ENCODE measurements around the gene NXPH3. TPM values are rescaled to one million over a fixed set of nuclear protein-coding genes. Genes with fewer than 3 reads are reported as not detected.

The NXPH3 gene
- total RNA-seq, 2 donors from 2014 or later: 61.7 to 131 TPM

DNA sequence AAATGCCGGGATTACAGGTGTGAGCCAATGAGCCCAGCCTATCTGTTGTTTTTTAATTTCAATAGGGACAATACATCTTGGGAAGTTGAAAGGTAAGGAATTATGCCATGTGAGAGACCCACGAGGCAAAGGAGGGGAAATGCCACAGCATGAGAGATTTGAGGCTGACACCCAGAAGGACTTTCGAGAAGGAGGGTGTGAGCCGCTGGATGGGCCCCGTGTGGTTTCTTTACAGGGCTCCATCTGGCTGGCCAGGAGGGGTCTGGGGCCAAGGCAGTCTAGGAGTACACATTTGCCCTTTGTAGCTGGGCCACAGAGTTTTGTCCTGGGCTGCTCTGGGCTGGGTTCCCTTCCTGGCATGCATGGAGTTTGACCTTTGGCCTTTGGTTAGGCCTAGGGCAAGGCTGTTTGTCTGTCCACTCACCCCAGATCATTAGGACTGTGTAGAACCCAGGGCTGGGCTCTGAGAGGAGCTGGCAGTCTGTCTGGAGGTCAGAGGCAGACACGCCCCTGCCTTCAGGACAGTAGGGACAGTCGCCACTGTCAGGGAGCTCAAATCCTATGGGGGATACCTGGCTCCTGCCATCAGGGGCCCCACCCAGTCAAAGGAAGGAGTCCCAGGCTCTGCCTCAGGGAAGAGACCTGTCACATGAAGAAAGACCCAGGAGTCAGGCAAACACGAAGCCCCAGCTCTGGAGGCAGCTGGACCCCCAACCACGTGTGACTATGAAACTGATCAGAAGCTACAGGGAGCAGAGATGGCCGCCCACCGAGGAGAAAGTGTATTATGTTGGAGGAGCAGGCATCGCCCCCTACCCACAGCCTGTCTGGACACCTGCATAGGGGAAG lies 24.2 kb upstream of the NXPH3 start:
- no peak for ATAC-seq (ENCODE audit: insufficient number of reproducible peaks, low FRiP score, low read depth)
- peaks cover 0 to 18% of the 10 kb centered on the region in 2 donors for H3K4me1 ChIP-seq (ENCODE audit: control insufficient read depth in 1 of 2, low read depth in 2 of 2)
- H3K4me3 ChIP-seq: no peak overlapping the region
- H3K36me3 ChIP-seq: no peaks in the 10 kb centered on the region
- DNase-seq (ENCODE audit: low spot score): no peak
- no peak overlapping the region for H3K27ac ChIP-seq
- TF ChIP-seq, protein P1, sequence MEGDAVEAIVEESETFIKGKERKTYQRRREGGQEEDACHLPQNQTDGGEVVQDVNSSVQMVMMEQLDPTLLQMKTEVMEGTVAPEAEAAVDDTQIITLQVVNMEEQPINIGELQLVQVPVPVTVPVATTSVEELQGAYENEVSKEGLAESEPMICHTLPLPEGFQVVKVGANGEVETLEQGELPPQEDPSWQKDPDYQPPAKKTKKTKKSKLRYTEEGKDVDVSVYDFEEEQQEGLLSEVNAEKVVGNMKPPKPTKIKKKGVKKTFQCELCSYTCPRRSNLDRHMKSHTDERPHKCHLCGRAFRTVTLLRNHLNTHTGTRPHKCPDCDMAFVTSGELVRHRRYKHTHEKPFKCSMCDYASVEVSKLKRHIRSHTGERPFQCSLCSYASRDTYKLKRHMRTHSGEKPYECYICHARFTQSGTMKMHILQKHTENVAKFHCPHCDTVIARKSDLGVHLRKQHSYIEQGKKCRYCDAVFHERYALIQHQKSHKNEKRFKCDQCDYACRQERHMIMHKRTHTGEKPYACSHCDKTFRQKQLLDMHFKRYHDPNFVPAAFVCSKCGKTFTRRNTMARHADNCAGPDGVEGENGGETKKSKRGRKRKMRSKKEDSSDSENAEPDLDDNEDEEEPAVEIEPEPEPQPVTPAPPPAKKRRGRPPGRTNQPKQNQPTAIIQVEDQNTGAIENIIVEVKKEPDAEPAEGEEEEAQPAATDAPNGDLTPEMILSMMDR (IDR thresholded peaks at IDR 0.05): no peak
- no peaks in the 10 kb centered on the region for H3K27me3 ChIP-seq (replicated peaks; ENCODE audit: insufficient read depth)
- H3K9me3 ChIP-seq: no peaks in the 10 kb centered on the region

DNA sequence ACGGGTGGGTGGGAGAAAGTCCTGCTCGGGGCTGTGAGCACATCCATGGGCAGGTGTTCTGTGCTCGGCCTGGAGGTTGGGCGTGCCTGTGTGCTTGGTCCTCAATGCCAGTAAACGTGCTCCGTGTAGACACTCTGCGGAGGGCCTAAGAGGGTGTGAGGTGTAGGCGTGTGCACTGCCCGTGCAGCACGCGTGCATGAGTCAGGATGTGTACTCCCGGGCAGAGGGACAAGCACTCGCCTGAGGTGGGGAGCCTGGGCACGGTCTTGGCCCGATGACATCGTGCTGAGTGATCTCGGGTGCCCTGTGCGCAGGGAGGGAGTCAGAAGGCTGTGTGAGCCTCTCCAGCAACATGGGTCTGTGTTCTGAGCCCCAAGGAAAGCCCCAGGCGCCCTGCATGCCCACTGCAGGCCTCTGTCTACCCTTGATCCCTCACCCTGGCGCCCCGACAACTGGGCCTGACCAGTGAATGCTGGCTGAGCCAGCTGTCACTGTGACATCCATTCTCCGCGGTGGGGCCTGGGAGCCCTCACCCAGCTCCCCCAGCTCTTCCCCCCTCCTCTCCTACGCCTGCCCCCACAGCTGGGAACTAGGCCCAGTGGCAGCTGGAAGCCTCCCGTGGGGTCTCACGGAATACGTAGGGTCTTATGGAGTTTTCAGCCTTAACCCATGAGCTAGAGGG lies 23.5 kb upstream of the NXPH3 start:
- ATAC-seq (ENCODE audit: insufficient number of reproducible peaks, low FRiP score, low read depth): no peak
- no peak overlapping the region for H3K27ac ChIP-seq
- no peak overlapping the region for H3K4me3 ChIP-seq
- no peaks in the 10 kb centered on the region for H3K36me3 ChIP-seq
- H3K9me3 ChIP-seq: no peaks in the 10 kb centered on the region
- no peak for DNase-seq (ENCODE audit: low spot score)
- TF ChIP-seq, protein P1 (IDR thresholded peaks at IDR 0.05): no peak
- no peaks in the 10 kb centered on the region for H3K27me3 ChIP-seq (replicated peaks; ENCODE audit: insufficient read depth)
- peaks cover 0 to 19% of the 10 kb centered on the region in 2 donors for H3K4me1 ChIP-seq (ENCODE audit: control insufficient read depth in 1 of 2, low read depth in 2 of 2)

DNA sequence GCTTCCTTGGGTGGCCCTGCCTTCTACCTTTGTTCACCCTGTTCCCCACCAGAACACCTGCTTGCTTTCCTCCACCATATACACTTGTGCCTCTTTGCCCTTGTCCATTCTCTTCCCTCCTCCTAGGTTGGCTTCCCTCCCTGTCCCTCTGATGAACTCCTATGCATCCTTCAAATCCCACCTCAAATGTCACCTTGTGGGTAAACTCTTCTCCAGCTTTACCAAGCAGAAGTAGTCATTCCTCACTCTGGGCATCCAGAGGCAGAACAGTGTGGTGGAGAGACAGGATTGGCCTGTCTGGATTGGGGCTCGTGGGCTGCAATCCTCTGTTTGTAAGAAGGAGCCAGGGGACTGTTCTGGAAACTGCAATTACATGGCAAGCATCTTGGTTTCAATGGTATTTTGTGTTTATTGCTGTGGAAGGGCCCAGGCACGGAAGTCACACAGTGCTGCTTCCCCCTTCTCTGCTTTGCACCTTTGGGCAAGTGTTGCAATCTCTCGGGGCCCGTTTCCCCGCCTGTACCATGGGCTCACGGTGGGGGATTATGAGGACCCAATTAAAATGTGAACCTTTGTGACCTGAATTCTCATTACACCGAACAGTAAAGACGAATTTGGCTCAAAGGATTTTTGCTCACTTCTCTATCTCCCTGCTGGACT lies 21.9 kb upstream of the NXPH3 start:
- H3K9me3 ChIP-seq: no peaks in the 10 kb centered on the region
- H3K4me3 ChIP-seq: no peak overlapping the region
- H3K36me3 ChIP-seq: no peaks in the 10 kb centered on the region
- no peak overlapping the region for H3K27ac ChIP-seq
- DNase-seq (ENCODE audit: low spot score): no peak
- TF ChIP-seq, protein P1 (IDR thresholded peaks at IDR 0.05): no peak
- ATAC-seq (ENCODE audit: insufficient number of reproducible peaks, low FRiP score, low read depth): no peak
- H3K4me1 ChIP-seq (ENCODE audit: control insufficient read depth in 1 of 2, low read depth in 2 of 2): peaks cover 0 to 6% of the 10 kb centered on the region in 2 donors
- no peaks in the 10 kb centered on the region for H3K27me3 ChIP-seq (replicated peaks; ENCODE audit: insufficient read depth)

DNA sequence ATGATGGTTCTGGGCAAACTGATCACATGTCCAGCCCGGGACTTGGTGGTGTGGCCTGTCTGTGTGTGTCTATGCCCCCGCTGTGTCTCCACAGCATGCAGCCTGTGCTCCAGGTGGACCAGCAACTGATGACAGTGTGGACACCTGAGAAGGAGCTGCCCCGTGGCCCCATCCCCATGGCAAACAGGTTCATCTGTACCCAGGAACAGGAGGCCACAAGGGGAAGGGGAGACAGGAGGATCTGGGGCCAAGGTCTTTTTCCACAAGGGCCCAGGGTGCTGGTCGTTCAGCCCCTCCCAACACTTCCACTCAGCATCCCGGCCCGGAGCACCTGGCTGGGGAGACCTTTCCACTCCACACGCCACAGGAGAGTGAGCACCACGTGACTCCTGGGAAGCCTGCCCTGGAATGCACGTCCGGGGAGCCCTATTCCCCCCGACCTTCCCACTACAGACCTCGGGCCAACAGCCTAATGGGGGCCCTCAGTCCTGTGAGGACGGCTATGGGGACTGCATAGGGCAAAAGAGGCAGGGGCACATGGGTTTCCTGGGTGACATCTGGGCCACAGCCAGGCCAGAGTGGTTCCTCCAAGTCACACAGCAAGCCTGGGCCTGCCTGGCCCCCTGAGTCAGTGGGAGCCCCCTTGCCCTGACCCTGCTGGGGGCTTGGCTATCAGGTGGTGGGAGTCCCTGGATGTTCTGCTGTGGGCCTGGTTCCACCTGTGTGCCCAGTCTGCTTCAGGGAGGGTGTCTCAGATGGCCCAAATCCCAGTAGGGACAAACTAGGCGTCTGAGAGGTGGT lies 20.8 kb upstream of the NXPH3 start:
- H3K27me3 ChIP-seq (replicated peaks; ENCODE audit: insufficient read depth): no peaks in the 10 kb centered on the region
- H3K4me3 ChIP-seq: no peak overlapping the region
- ATAC-seq (ENCODE audit: insufficient number of reproducible peaks, low FRiP score, low read depth) (no peak), DNase-seq (ENCODE audit: low spot score) (no peak)
- no peaks in the 10 kb centered on the region for H3K36me3 ChIP-seq
- TF ChIP-seq, protein P1 (IDR thresholded peaks at IDR 0.05): no peak
- H3K4me1 ChIP-seq (ENCODE audit: control insufficient read depth in 1 of 2, low read depth in 2 of 2): peaks cover 0 to 6% of the 10 kb centered on the region in 2 donors
- H3K27ac ChIP-seq: no peak overlapping the region
- H3K9me3 ChIP-seq: no peaks in the 10 kb centered on the region
